Suprapubic skin (tissue), 4 donors: ENCODE results near the gene P4HB. TPM values are rescaled to one million over a fixed set of nuclear protein-coding genes. Genes with fewer than 3 reads are reported as not detected.
A peak's percentile ranks its signal among the peaks of the same experiment; 100 is the strongest.

ENCODE experiments used
- DNase-seq, 2 donors: peaks; one replicate each; pipeline ENCODE4 v3.0.0-alpha.2; 2019; ENCODE audit warnings: low spot score in 2 of 2
- H3K27ac ChIP-seq: fragments of 200-600 bp; sonication (generic); one replicate; pipeline ENCODE4 v1.5.1; 2019
- H3K27me3 ChIP-seq: fragments of 200-600 bp; sonication (generic); one replicate; pipeline ENCODE4 v1.5.1; 2019
- H3K36me3 ChIP-seq: fragments of 200-600 bp; sonication (generic); one replicate; pipeline ENCODE4 v1.5.1; 2019
- H3K4me1 ChIP-seq: fragments of 200-600 bp; sonication (generic); one replicate; pipeline ENCODE4 v1.5.1; 2019
- H3K4me3 ChIP-seq: fragments of 200-600 bp; sonication (generic); one replicate; pipeline ENCODE4 v1.5.1; 2019; ENCODE audit warnings: mild to moderate bottlenecking
- H3K9me3 ChIP-seq: fragments of 200-600 bp; sonication (generic); one replicate; pipeline ENCODE4 v1.5.1; 2019
- EP300 ChIP-seq: sonication (generic); formaldehyde crosslinking; IDR thresholded peaks from one replicate; pipeline ENCODE4 v1.6.1; 2017; ENCODE audit warnings: antibody characterized with exemption
- POLR2A ChIP-seq, 2 donors: fragments of 450-650 bp; IDR thresholded peaks; one replicate each; pipeline ENCODE4 v1.6.1; 2017; ENCODE audit warnings: antibody characterized with exemption in 2 of 2, mild to moderate bottlenecking in 2 of 2, moderate library complexity in 2 of 2
- POLR2AphosphoS5 ChIP-seq, 3 donors: sonication (generic); formaldehyde crosslinking; IDR thresholded peaks; one replicate each; pipeline ENCODE4 v1.6.1; 2017; ENCODE audit warnings: antibody characterized with exemption in 3 of 3
- WGBS: methylation state at CpG from one replicate; pipeline ENCODE4 v1.1.5; 2018; 5-methylcytosine and 5-hydroxymethylcytosine counted together
- total RNA-seq, 4 donors: library from RNA; depleted of rRNA; stranded (reverse); fragments of >200 nt; gene quantifications; one replicate each; pipeline ENCODE4 v1.1.0, GENCODE V29; 2016
- TF ChIP-seq, protein P1 (sequence below), 2 donors: fragments of 200-600 bp in 1 of 2; fragments of 450-650 bp in 1 of 2; sonication (generic) in 1 of 2; IDR thresholded peaks; one replicate each; pipeline ENCODE4 v1.5.1; 2016 to 2019; ENCODE audit warnings: antibody characterized with exemption in 2 of 2, mild to moderate bottlenecking in 1 of 2, moderate library complexity in 1 of 2

P4HB gene
- total RNA-seq, 4 donors from 2014 or later, result 521 to 1,041 (median 898) TPM

DNA sequence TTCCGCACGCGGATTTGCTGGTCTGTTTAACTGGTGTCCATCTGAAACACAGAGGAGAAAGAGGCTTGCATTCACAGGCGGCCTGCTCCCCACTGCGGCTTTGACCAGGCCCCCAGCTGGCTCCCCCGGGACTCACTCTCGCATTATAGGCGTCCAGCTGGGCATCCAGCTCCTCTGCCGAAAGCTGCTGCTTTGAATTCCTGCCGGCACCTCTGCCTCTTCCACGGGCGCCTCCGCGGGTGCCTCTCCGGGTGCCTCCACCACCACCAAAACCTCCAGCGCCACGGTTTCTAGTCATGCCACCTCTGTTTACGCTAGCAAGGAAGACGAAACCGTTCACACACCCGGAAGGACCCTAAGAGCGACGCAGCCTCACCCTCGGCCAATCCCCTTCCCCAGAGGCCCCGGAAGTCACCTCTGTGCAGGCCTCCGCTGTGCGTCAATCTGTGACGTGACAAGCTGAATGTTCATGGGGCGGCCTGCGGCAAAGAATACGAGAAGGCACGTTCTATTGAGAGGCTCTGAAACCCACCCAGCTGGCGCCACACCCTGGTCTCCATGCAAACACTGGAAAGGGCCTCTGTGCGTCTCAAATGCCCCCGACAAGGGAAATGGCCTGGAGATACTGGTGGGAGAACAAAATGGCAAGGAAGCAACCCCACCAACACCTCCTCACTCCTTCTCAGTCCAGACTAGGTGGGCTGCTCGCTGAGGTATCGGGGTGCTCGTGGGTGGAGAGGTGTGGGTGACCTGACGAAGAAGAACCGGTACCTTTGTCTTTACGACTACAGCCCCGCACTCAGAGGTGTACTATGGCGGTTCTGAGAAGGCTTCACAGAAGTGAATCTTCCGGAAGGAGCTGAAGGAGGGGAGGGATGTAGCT lies 28.0 kb upstream of the P4HB start:
- no peak for TF ChIP-seq EP300
- no peak for TF ChIP-seq POLR2AphosphoS5 (IDR thresholded peaks at IDR 0.05)
- no peak for TF ChIP-seq POLR2A (IDR thresholded peaks at IDR 0.05)
- TF ChIP-seq, protein P1, sequence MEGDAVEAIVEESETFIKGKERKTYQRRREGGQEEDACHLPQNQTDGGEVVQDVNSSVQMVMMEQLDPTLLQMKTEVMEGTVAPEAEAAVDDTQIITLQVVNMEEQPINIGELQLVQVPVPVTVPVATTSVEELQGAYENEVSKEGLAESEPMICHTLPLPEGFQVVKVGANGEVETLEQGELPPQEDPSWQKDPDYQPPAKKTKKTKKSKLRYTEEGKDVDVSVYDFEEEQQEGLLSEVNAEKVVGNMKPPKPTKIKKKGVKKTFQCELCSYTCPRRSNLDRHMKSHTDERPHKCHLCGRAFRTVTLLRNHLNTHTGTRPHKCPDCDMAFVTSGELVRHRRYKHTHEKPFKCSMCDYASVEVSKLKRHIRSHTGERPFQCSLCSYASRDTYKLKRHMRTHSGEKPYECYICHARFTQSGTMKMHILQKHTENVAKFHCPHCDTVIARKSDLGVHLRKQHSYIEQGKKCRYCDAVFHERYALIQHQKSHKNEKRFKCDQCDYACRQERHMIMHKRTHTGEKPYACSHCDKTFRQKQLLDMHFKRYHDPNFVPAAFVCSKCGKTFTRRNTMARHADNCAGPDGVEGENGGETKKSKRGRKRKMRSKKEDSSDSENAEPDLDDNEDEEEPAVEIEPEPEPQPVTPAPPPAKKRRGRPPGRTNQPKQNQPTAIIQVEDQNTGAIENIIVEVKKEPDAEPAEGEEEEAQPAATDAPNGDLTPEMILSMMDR (IDR thresholded peaks at IDR 0.05), result no peak
- Histone ChIP-seq H3K4me3 (no peak overlapping the region), H3K27ac (no peak overlapping the region), H3K9me3 (no peaks in the 10 kb centered on the region), H3K36me3 (peaks cover 64% of the 10 kb centered on the region), H3K4me1 (peaks cover 37% of the 10 kb centered on the region), H3K27me3 (no peaks in the 10 kb centered on the region)
- peak in 1 of 2 donors; percentile 58 for DNase-seq
- 95% methylated on average over 44 of the region's 44 CpGs for WGBS

DNA sequence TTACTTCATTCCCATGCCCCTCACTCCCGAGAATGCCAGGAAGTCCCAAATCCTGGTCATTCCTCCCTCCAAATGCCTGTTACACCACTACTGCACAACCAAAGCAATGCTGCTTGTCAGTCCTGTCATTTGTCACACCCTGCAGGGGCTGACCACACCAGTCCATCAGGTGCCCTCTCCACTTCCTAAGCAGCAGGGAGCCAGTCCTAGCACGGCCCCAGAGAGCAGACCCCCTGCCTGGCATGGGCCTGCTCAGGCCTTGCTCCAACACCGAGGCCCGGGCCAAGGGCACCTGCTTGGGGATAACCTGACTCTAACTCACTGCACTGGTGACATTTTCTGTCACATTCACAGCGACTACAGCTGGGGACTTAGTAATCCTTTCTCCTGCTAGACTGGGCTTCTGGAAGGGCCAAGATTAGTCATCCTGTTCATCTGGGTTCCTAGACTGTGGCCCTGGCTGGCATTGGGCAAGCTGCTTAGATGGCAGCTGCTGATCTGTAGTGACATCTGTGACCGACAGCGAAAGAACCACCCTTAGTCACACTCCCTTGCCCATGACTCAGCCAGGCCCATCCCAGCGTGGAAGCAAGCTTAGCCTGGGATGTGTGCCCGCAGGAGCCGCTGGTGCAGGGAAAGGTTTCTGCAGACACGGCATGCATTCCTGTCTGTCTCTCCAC lies 25.7 kb upstream of the P4HB start:
- peaks cover 78% of the 10 kb centered on the region for H3K36me3 ChIP-seq
- no peaks in the 10 kb centered on the region for H3K27me3 ChIP-seq
- H3K9me3 ChIP-seq, result no peaks in the 10 kb centered on the region
- H3K4me3 ChIP-seq, result no peak overlapping the region
- peak overlapping the region; percentile 36 for H3K27ac ChIP-seq
- no peak for TF ChIP-seq POLR2AphosphoS5 (IDR thresholded peaks at IDR 0.05)
- TF ChIP-seq, protein P1 (IDR thresholded peaks at IDR 0.05), result no peak
- TF ChIP-seq EP300, result no peak
- TF ChIP-seq POLR2A (IDR thresholded peaks at IDR 0.05), result no peak
- DNase-seq, result peak in 1 of 2 donors; percentile 55
- WGBS, result 71% methylated on average over 9 of the region's 11 CpGs
- H3K4me1 ChIP-seq, result peaks cover 24% of the 10 kb centered on the region

DNA sequence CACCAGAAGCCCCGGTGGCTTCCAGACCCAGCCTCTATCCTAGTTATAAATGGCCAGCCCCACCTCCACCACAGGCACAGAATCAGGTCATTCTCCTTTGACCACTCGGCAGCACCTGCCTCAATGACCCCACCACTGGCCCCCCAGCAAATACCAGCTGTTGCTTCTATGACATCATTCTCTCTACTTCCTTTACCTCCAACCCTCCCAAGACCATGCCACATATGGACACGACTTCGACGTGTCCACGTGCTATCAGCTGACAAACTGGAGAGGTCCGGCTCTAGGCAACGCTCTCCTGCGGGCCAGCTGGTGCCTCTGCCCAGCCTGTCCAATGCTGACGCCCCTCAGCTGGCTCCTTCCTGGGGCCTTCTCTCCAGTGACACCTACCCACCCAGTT lies 25.1 kb upstream of the P4HB start:
- H3K36me3 ChIP-seq, result peaks cover 78% of the 10 kb centered on the region
- H3K4me3 ChIP-seq, result no peak overlapping the region
- H3K9me3 ChIP-seq, result no peaks in the 10 kb centered on the region
- no peak for DNase-seq
- H3K27ac ChIP-seq, result peak overlapping the region; percentile 36
- TF ChIP-seq, protein P1 (IDR thresholded peaks at IDR 0.05), result no peak
- no peak for TF ChIP-seq POLR2AphosphoS5 (IDR thresholded peaks at IDR 0.05)
- TF ChIP-seq EP300, result no peak
- TF ChIP-seq POLR2A (IDR thresholded peaks at IDR 0.05), result no peak
- peaks cover 19% of the 10 kb centered on the region for H3K4me1 ChIP-seq
- H3K27me3 ChIP-seq, result no peaks in the 10 kb centered on the region
- 87% methylated on average over 8 of the region's 10 CpGs for WGBS

DNA sequence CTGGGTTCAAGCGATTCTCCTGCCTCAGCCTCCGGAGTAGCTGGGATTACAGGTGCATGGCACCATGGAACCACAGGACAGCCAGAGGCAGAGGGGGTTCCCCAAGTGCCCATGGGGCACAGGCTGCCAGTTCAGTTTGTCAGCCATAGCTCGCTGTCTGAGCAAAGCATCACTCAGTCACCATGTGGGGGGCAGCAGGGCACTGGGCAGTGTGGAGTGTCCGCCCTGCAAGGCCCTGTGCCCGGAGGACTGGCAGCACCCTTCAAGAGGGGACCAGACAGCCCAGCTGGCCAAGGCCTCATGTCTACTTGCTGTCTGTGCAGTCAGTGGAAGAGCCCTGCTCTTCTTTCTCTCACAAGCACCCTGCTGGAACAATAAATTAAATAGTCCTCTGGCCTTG lies 24.6 kb upstream of the P4HB start:
- DNase-seq, result peak in 1 of 2 donors; percentile 51
- Histone ChIP-seq H3K4me1 (peaks cover 15% of the 10 kb centered on the region), H3K27ac (no peak overlapping the region), H3K9me3 (no peaks in the 10 kb centered on the region), H3K36me3 (peaks cover 79% of the 10 kb centered on the region), H3K4me3 (no peak overlapping the region), H3K27me3 (no peaks in the 10 kb centered on the region)
- TF ChIP-seq, protein P1 (IDR thresholded peaks at IDR 0.05), result no peak
- no peak for TF ChIP-seq POLR2AphosphoS5 (IDR thresholded peaks at IDR 0.05)
- no peak for TF ChIP-seq EP300
- TF ChIP-seq POLR2A (IDR thresholded peaks at IDR 0.05), result no peak
- WGBS, result 94% methylated on average over 5 of the region's 5 CpGs

DNA sequence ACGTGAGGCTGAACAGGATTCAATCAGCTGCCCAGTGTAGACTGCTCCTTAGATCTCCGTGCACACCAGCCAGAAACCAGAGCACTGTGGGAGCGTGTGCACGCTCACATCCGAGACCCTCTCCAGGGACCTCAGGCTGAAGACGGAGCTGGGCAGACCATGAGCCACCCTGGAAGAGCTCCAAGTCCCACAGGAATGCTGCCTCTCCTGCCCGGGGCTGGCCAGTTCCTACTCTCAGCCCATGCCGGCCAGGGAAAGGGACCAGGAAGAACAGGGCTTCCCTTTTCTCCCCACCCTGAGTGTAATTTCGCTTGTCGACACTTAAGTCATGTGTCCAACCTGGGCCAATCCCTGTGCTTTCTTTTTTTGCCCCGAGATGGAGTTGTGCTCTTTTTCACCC lies 24.2 kb upstream of the P4HB start:
- Histone ChIP-seq H3K4me1 (peaks cover 10% of the 10 kb centered on the region), H3K27me3 (no peaks in the 10 kb centered on the region), H3K4me3 (no peak overlapping the region), H3K9me3 (no peaks in the 10 kb centered on the region), H3K36me3 (peaks cover 81% of the 10 kb centered on the region), H3K27ac (no peak overlapping the region)
- TF ChIP-seq POLR2AphosphoS5 (IDR thresholded peaks at IDR 0.05), result no peak
- no peak for TF ChIP-seq EP300
- TF ChIP-seq, protein P1 (IDR thresholded peaks at IDR 0.05), result no peak
- TF ChIP-seq POLR2A (IDR thresholded peaks at IDR 0.05), result no peak
- DNase-seq, result no peak
- 72% methylated on average over 10 of the region's 11 CpGs for WGBS
